Trophoblast cell (in vitro differentiated cells and primary cell): ENCODE results near the gene PRG2.

ENCODE experiments used
- DNase-seq, 2 donors: peaks; one replicate each; pipeline ENCODE4 v3.0.0-alpha.2; 2016
- H2AFZ ChIP-seq: 2 replicates; pipeline ENCODE4 v1.6.1; 2013; ENCODE audit warnings: low read length, moderate library complexity, mild to moderate bottlenecking; ENCODE audit not compliant: insufficient read depth, poor library complexity
- H2AK5ac ChIP-seq: 2 replicates; pipeline ENCODE4 v1.6.1; 2013; ENCODE audit warnings: mild to moderate bottlenecking, low read length
- H2BK120ac ChIP-seq: 2 replicates; pipeline ENCODE4 v1.6.1; 2013; ENCODE audit warnings: low read length, mild to moderate bottlenecking, moderate library complexity; ENCODE audit not compliant: insufficient read depth, poor library complexity
- H2BK12ac ChIP-seq: 2 replicates; pipeline ENCODE4 v1.6.1; 2013; ENCODE audit warnings: mild to moderate bottlenecking, low read length, moderate library complexity
- H2BK5ac ChIP-seq: 2 replicates; pipeline ENCODE4 v1.6.1; 2013; ENCODE audit warnings: low read length, low read depth, moderate library complexity, mild to moderate bottlenecking; ENCODE audit not compliant: poor library complexity
- H3K14ac ChIP-seq: 2 replicates; pipeline ENCODE4 v1.6.1; 2013; ENCODE audit warnings: mild to moderate bottlenecking, low read length
- H3K18ac ChIP-seq: 2 replicates; pipeline ENCODE4 v1.6.1; 2013; ENCODE audit warnings: mild to moderate bottlenecking, low read length
- H3K23ac ChIP-seq: 2 replicates; pipeline ENCODE4 v1.6.1; 2013; ENCODE audit warnings: low read length
- H3K27ac ChIP-seq: 2 replicates; pipeline ENCODE4 v1.5.1; 2013; ENCODE audit warnings: low read depth, mild to moderate bottlenecking, inconsistent platforms, low read length, moderate library complexity
- H3K27me3 ChIP-seq: 2 replicates; pipeline ENCODE4 v1.6.1; 2013; ENCODE audit warnings: inconsistent platforms, mild to moderate bottlenecking, low read length, moderate library complexity; ENCODE audit not compliant: insufficient read depth
- H3K36me3 ChIP-seq, 2 experiments: 1 replicate in 1 of 2; 2 replicates in 1 of 2; pipeline ENCODE4 v1.6.1; 2013; ENCODE audit warnings: low read length in 2 of 2, mild to moderate bottlenecking in 2 of 2, moderate library complexity in 1 of 2; ENCODE audit not compliant: insufficient read depth in 2 of 2, control insufficient read depth in 1 of 2
- H3K4ac ChIP-seq: 2 replicates; pipeline ENCODE4 v1.6.1; 2013; ENCODE audit warnings: low read depth, mild to moderate bottlenecking, low read length, moderate library complexity
- H3K4me1 ChIP-seq, 2 experiments: 1 replicate in 1 of 2; 2 replicates in 1 of 2; pipeline ENCODE4 v1.6.1; 2013; ENCODE audit warnings: low read length in 2 of 2, mild to moderate bottlenecking in 2 of 2, moderate library complexity in 1 of 2; ENCODE audit not compliant: insufficient read depth in 2 of 2, control insufficient read depth in 1 of 2
- H3K4me2 ChIP-seq: 2 replicates; pipeline ENCODE4 v1.6.1; 2013; ENCODE audit warnings: inconsistent platforms, mild to moderate bottlenecking, low read length, moderate library complexity
- H3K4me3 ChIP-seq: 2 replicates; pipeline ENCODE4 v1.5.1; 2013; ENCODE audit warnings: mild to moderate bottlenecking, low read depth, low read length, inconsistent platforms
- H3K79me1 ChIP-seq: one replicate; pipeline ENCODE4 v1.6.1; 2013; ENCODE audit warnings: low read length
- H3K79me2 ChIP-seq: 2 replicates; pipeline ENCODE4 v1.6.1; 2013; ENCODE audit warnings: low read length, mild to moderate bottlenecking; ENCODE audit not compliant: control insufficient read depth, insufficient read depth, poor library complexity
- H3K9ac ChIP-seq: 2 replicates; pipeline ENCODE4 v1.6.1; 2013; ENCODE audit warnings: mild to moderate bottlenecking, low read length
- H3K9me3 ChIP-seq: 2 replicates; pipeline ENCODE4 v1.6.1; 2013; ENCODE audit warnings: low read depth, mild to moderate bottlenecking, control low read depth, inconsistent platforms, low read length; ENCODE audit not compliant: insufficient read depth
- H4K12ac ChIP-seq: 2 replicates; pipeline ENCODE4 v1.6.1; 2013; ENCODE audit warnings: low read depth, mild to moderate bottlenecking, low read length, moderate library complexity
- H4K8ac ChIP-seq: 2 replicates; pipeline ENCODE4 v1.6.1; 2013; ENCODE audit warnings: low read depth, mild to moderate bottlenecking, low read length, moderate library complexity
- H4K91ac ChIP-seq: one replicate; pipeline ENCODE4 v1.6.1; 2013; ENCODE audit warnings: low read depth, mild to moderate bottlenecking, low read length, moderate library complexity
- WGBS: extraction: QIAGEN DNeasy Blood & Tissue Kit; methylation state at CpG from one replicate; pipeline ENCODE4 v1.1.7; 2013; ENCODE audit warnings: missing lambda C conversion rate; ENCODE audit not compliant: insufficient read length, insufficient coverage; ENCODE audit errors: extremely low coverage; 5-methylcytosine and 5-hydroxymethylcytosine counted together

PRG2 gene

GRCh38 chr11:57418131-57418530 lies 27.7 kb upstream of the PRG2 start:
- Histone ChIP-seq H2BK120ac (no peak overlapping the region), H3K23ac (no peak overlapping the region), H3K79me1 (no peaks in the 10 kb centered on the region), H3K4me2 (no peak overlapping the region), H3K14ac (no peak overlapping the region), H3K27ac (no peak overlapping the region), H2AFZ (no peak overlapping the region), H2AK5ac (no peak overlapping the region), H4K8ac (no peak overlapping the region), H2BK5ac (no peak overlapping the region), H3K4ac (no peak overlapping the region), H3K36me3 (peaks cover 0 to 3% of the 10 kb centered on the region in 2 experiments), H4K12ac (no peak overlapping the region), H3K18ac (no peak overlapping the region), H2BK12ac (no peak overlapping the region), H3K9ac (no peak overlapping the region), H3K27me3 (no peaks in the 10 kb centered on the region), H3K9me3 (no peaks in the 10 kb centered on the region), H3K79me2 (no peaks in the 10 kb centered on the region), H3K4me1 (no peaks in the 10 kb centered on the region), H3K4me3 (no peak overlapping the region), H4K91ac (no peak overlapping the region)
- no peak for DNase-seq

DNA sequence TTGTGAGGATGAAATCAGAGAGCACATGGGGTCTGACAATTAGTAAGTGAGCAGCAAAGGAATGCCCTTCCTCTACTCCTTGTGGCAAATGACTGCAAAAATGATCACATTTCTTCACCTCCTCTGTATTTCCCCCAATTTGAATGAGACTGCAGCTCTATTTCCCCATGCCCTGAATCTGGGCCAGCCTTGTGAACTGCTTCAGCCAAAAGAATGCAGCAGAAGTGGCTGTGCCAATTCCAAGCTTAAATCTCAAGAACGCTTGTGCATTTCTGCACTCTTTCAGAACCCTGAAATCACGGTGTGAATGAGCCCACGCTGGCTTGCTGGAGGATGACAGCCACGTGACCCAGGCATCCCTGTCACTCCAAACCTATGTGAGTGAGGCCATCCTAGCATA lies 26.6 kb upstream of the PRG2 start:
- DNase-seq: peak in 1 of 2 donors; percentile 53
- H2BK12ac ChIP-seq: no peak overlapping the region
- H3K4me2 ChIP-seq: no peak overlapping the region
- no peak overlapping the region for H3K27ac ChIP-seq
- H3K9ac ChIP-seq: no peak overlapping the region
- H3K27me3 ChIP-seq: no peaks in the 10 kb centered on the region
- H3K4ac ChIP-seq: no peak overlapping the region
- WGBS: no CpG with 5 or more reads among the region's 4 CpGs
- H2BK120ac ChIP-seq: no peak overlapping the region
- no peak overlapping the region for H2AFZ ChIP-seq
- H3K4me3 ChIP-seq: no peak overlapping the region
- no peak overlapping the region for H3K18ac ChIP-seq
- no peak overlapping the region for H2AK5ac ChIP-seq
- no peak overlapping the region for H3K23ac ChIP-seq
- H4K91ac ChIP-seq: no peak overlapping the region
- no peaks in the 10 kb centered on the region for H3K4me1 ChIP-seq
- no peak overlapping the region for H4K8ac ChIP-seq
- H2BK5ac ChIP-seq: no peak overlapping the region
- H3K14ac ChIP-seq: no peak overlapping the region
- H3K9me3 ChIP-seq: no peaks in the 10 kb centered on the region
- peaks cover 0 to 3% of the 10 kb centered on the region in 2 experiments for H3K36me3 ChIP-seq
- no peaks in the 10 kb centered on the region for H3K79me1 ChIP-seq
- H4K12ac ChIP-seq: no peak overlapping the region
- no peaks in the 10 kb centered on the region for H3K79me2 ChIP-seq

DNA sequence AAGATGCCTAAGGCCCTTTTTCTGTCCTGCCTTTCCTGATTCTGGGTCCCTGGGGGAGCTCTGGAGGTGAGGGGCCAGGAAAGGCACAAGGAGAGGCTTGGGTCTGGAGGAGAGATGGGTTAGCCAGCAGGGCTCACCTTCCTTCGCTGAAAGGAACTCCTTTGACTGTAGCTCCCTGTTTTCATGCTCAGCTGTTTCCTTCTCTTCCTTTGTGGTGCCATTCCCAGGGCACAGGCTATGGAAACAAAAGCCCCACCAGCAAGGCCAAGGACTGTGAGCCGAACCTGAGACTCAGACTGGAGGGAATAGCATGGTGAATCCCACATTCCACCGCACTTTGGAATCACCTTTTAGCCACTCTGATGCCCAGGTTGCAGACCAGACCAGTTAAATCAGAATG lies 26.0 kb upstream of the PRG2 start:
- H4K12ac ChIP-seq: no peak overlapping the region
- no peak overlapping the region for H2AK5ac ChIP-seq
- no peaks in the 10 kb centered on the region for H3K79me2 ChIP-seq
- no peak overlapping the region for H3K4ac ChIP-seq
- H3K27me3 ChIP-seq: no peaks in the 10 kb centered on the region
- H3K4me1 ChIP-seq: no peaks in the 10 kb centered on the region
- no peak overlapping the region for H2AFZ ChIP-seq
- no peak overlapping the region for H4K8ac ChIP-seq
- peaks cover 0 to 3% of the 10 kb centered on the region in 2 experiments for H3K36me3 ChIP-seq
- no peaks in the 10 kb centered on the region for H3K79me1 ChIP-seq
- no peak overlapping the region for H3K27ac ChIP-seq
- H2BK12ac ChIP-seq: no peak overlapping the region
- H2BK5ac ChIP-seq: no peak overlapping the region
- no peak overlapping the region for H3K14ac ChIP-seq
- no peak overlapping the region for H3K4me3 ChIP-seq
- H4K91ac ChIP-seq: no peak overlapping the region
- DNase-seq: no peak
- no peak overlapping the region for H3K23ac ChIP-seq
- H3K4me2 ChIP-seq: no peak overlapping the region
- no peak overlapping the region for H3K9ac ChIP-seq
- no CpG with 5 or more reads among the region's 3 CpGs for WGBS
- no peaks in the 10 kb centered on the region for H3K9me3 ChIP-seq
- no peak overlapping the region for H3K18ac ChIP-seq
- no peak overlapping the region for H2BK120ac ChIP-seq

GRCh38 chr11:57414612-57415212 lies 24.3 kb upstream of the PRG2 start:
- Histone ChIP-seq H2BK5ac (no peak overlapping the region), H3K9ac (no peak overlapping the region), H3K4ac (no peak overlapping the region), H3K4me3 (no peak overlapping the region), H2BK12ac (no peak overlapping the region), H4K8ac (no peak overlapping the region), H4K12ac (no peak overlapping the region), H3K4me2 (no peak overlapping the region), H3K79me1 (no peaks in the 10 kb centered on the region), H3K9me3 (no peaks in the 10 kb centered on the region), H3K27me3 (no peaks in the 10 kb centered on the region), H3K79me2 (no peaks in the 10 kb centered on the region), H3K36me3 (peaks cover 0 to 3% of the 10 kb centered on the region in 2 experiments), H4K91ac (no peak overlapping the region), H3K14ac (no peak overlapping the region), H3K23ac (no peak overlapping the region), H3K18ac (no peak overlapping the region), H2BK120ac (no peak overlapping the region), H2AFZ (no peak overlapping the region), H3K4me1 (no peaks in the 10 kb centered on the region), H3K27ac (no peak overlapping the region), H2AK5ac (no peak overlapping the region)
- no peak for DNase-seq
- WGBS: no CpG with 5 or more reads among the region's 11 CpGs
